ENCODE measurements around the gene IFT27. TPM values are rescaled to one million over a fixed set of nuclear protein-coding genes. Genes with fewer than 3 reads are reported as not detected.

Gene IFT27
- total RNA-seq, 1 experiment from 2014 or later: 19.9 TPM

- no TSS peak for BruUV-seq (replicated peaks)
- POLR2A ChIA-PET (ENCODE audit: unreplicated experiment): no interaction called here
- CTCF ChIA-PET: no interaction called here
Measured at GRCh38 chr22:36818010-36818642, 42.2 kb upstream of the IFT27 start.

GRCh38 chr22:36817525-36817848, 41.6 kb upstream of the IFT27 start:
- no peak overlapping the region for H3K4me3 ChIP-seq (ENCODE audit: low read length)
- intact Hi-C loops (cut with micrococcal nuclease): no loop called here
- no peaks in the 10 kb centered on the region for H3K36me3 ChIP-seq (ENCODE audit: low read depth, low read length)
- no peak for TF ChIP-seq EZH2phosphoT487 (IDR thresholded peaks at IDR 0.05; ENCODE audit: borderline replicate concordance, low read length)
- ATAC-seq (no peak), DNase-seq (no peak)
- POLR2A ChIA-PET (ENCODE audit: unreplicated experiment): no interaction called here
- no peaks in the 10 kb centered on the region for H3K9me2 ChIP-seq (replicated peaks; ENCODE audit: low read length)
- no peaks in the 10 kb centered on the region for H3K9me3 ChIP-seq (ENCODE audit: low read length)
- H2AFZ ChIP-seq (ENCODE audit: low read length): no peak overlapping the region
- no peaks in the 10 kb centered on the region for H4K20me1 ChIP-seq (ENCODE audit: low read length)
- no peaks in the 10 kb centered on the region for H3K79me2 ChIP-seq (ENCODE audit: low read length)
- peaks cover 58% of the 10 kb centered on the region for H3K27me3 ChIP-seq (ENCODE audit: low read length)
- no peak overlapping the region for H3K9ac ChIP-seq (ENCODE audit: low read length)
- no peak overlapping the region for H3K4me2 ChIP-seq (ENCODE audit: low read length)
- H3K4me1 ChIP-seq (ENCODE audit: insufficient read depth, low read length): no peaks in the 10 kb centered on the region
- no peak overlapping the region for H3K27ac ChIP-seq (ENCODE audit: low read length)
- CTCF ChIA-PET: no interaction called here
- BruUV-seq (replicated peaks): no TSS peak
- H3F3A ChIP-seq (ENCODE audit: low read length, unreplicated experiment): no peaks in the 10 kb centered on the region

More at GRCh38 chr22:36818010-36818642, 42.2 kb upstream of the IFT27 start:
- H3K9me2 ChIP-seq (replicated peaks; ENCODE audit: low read length): no peaks in the 10 kb centered on the region
- no peaks in the 10 kb centered on the region for H3K79me2 ChIP-seq (ENCODE audit: low read length)
- H3K4me1 ChIP-seq (ENCODE audit: insufficient read depth, low read length): no peaks in the 10 kb centered on the region
- H3K27ac ChIP-seq (ENCODE audit: low read length): no peak overlapping the region
- intact Hi-C loops (cut with micrococcal nuclease): no loop called here
- H3K9ac ChIP-seq (ENCODE audit: low read length): no peak overlapping the region
- no peak overlapping the region for H3K4me2 ChIP-seq (ENCODE audit: low read length)
- H4K20me1 ChIP-seq (ENCODE audit: low read length): no peaks in the 10 kb centered on the region
- peaks cover 58% of the 10 kb centered on the region for H3K27me3 ChIP-seq (ENCODE audit: low read length)
- H2AFZ ChIP-seq (ENCODE audit: low read length): no peak overlapping the region
- H3K9me3 ChIP-seq (ENCODE audit: low read length): no peaks in the 10 kb centered on the region
- H3F3A ChIP-seq (ENCODE audit: low read length, unreplicated experiment): no peaks in the 10 kb centered on the region
- no peak overlapping the region for H3K4me3 ChIP-seq (ENCODE audit: low read length)
- TF ChIP-seq EZH2 (IDR thresholded peaks at IDR 0.05; ENCODE audit: low read length, unreplicated experiment) (no peak), EZH2phosphoT487 (IDR thresholded peaks at IDR 0.05; ENCODE audit: borderline replicate concordance, low read length) (no peak)
- TF ChIP-seq, protein P1, sequence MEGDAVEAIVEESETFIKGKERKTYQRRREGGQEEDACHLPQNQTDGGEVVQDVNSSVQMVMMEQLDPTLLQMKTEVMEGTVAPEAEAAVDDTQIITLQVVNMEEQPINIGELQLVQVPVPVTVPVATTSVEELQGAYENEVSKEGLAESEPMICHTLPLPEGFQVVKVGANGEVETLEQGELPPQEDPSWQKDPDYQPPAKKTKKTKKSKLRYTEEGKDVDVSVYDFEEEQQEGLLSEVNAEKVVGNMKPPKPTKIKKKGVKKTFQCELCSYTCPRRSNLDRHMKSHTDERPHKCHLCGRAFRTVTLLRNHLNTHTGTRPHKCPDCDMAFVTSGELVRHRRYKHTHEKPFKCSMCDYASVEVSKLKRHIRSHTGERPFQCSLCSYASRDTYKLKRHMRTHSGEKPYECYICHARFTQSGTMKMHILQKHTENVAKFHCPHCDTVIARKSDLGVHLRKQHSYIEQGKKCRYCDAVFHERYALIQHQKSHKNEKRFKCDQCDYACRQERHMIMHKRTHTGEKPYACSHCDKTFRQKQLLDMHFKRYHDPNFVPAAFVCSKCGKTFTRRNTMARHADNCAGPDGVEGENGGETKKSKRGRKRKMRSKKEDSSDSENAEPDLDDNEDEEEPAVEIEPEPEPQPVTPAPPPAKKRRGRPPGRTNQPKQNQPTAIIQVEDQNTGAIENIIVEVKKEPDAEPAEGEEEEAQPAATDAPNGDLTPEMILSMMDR (conservative IDR thresholded peaks at IDR 0.05; ENCODE audit: low read depth, low read length): no peak
- peak; percentile 4 for DNase-seq
- no peak; the same call in 1 of the 2 replicates for ATAC-seq
- H3K36me3 ChIP-seq (ENCODE audit: low read depth, low read length): no peaks in the 10 kb centered on the region

GRCh38 chr22:36816636-36817524, 41.0 kb upstream of the IFT27 start, which contains the start of gene PVALB:
Gene PVALB, minus strand, starts transcription at chr22:36817035. Its CDS starts 30 bp downstream, at chr22:36817005.
- H3K36me3 ChIP-seq (ENCODE audit: low read depth, low read length): no peaks in the 10 kb centered on the region
- H3K9ac ChIP-seq (ENCODE audit: low read length): no peak within 1 kb of the TSS
- BruUV-seq (replicated peaks): no TSS peak
- no peaks in the 10 kb centered on the region for H3K9me3 ChIP-seq (ENCODE audit: low read length)
- H3K4me1 ChIP-seq (ENCODE audit: insufficient read depth, low read length): no peaks in the 10 kb centered on the region
- peak; percentile 29 for DNase-seq
- H3F3A ChIP-seq (ENCODE audit: low read length, unreplicated experiment): no peaks in the 10 kb centered on the region
- ATAC-seq: peak; percentile 51
- H3K4me3 ChIP-seq (ENCODE audit: low read length): peak within 1 kb of the TSS; percentile 42; the same call in 1 of the 2 replicates
- no peak within 1 kb of the TSS for H2AFZ ChIP-seq (ENCODE audit: low read length)
- H3K9me2 ChIP-seq (replicated peaks; ENCODE audit: low read length): no peaks in the 10 kb centered on the region
- H3K27me3 ChIP-seq (ENCODE audit: low read length): peaks cover 58% of the 10 kb centered on the region
- intact Hi-C loops (cut with micrococcal nuclease): no loop called here
- POLR2A ChIA-PET (ENCODE audit: unreplicated experiment): no interaction called here
- no peak within 1 kb of the TSS for H3K27ac ChIP-seq (ENCODE audit: low read length)
- CTCF ChIA-PET: no interaction called here
- H3K4me2 ChIP-seq (ENCODE audit: low read length): peak within 1 kb of the TSS; percentile 59; the same call in 1 of the 2 replicates
- H3K79me2 ChIP-seq (ENCODE audit: low read length): no peaks in the 10 kb centered on the region
- no peaks in the 10 kb centered on the region for H4K20me1 ChIP-seq (ENCODE audit: low read length)
- TF ChIP-seq EZH2 (IDR thresholded peaks at IDR 0.05; ENCODE audit: low read length, unreplicated experiment) (peak; percentile 68), EZH2phosphoT487 (IDR thresholded peaks at IDR 0.05; ENCODE audit: borderline replicate concordance, low read length) (no peak; the same call in 1 of the 2 replicates)
- TF ChIP-seq, protein P1 (conservative IDR thresholded peaks at IDR 0.05; ENCODE audit: low read depth, low read length): no peak
